Erythroblast (primary cell): ENCODE data around the gene GLS.

ENCODE experiments used
- GATA1 ChIP-seq: IDR thresholded peaks from 2 replicates; pipeline ENCODE4 v1.6.1; 2011; ENCODE audit warnings: low read depth, mild to moderate bottlenecking, control low read depth, low read length, moderate library complexity
- POLR2A ChIP-seq: IDR thresholded peaks from 2 replicates; pipeline ENCODE4 v1.6.1; 2011; ENCODE audit warnings: mild to moderate bottlenecking, low read length

DNA sequence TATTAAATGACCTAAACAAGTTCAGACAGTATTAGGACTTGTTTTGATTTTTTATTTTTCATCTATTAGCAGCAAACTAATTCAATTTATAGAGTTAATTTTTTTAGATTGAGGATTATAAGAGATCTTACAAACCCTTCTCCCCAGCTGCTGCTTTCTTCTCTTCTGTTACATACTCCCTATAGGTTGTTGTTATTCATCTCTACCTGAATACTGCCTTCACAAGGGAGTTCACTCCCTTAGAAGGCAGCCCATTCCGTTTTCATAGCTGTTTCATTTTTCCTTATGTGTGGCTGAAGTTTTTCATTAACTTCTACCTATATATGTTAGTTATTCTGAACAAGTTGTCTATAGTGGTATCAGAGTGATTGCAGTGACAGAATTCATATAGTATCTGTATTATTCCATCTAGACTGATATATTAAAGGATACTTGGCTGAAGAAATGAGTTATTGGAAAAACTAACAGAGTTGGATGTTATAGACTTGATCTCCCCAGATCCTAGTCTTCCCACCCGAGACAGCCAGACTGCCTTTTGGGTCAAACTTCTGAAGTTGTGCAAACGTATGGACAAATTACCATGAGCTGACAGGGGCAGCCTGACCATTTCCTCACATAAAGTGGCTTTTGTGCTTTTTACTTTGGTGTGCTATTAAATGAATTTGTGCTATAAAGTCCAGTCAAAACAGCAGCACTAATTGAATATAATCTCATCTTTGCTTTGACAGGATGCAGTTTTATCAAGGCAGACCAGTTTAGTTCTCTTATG is 8.7 kb downstream of the GLS start:
- no peak for TF ChIP-seq POLR2A
- TF ChIP-seq GATA1, result no peak
